ENCODE results near the gene MYPN. TPM values are rescaled to one million over a fixed set of nuclear protein-coding genes. Genes with fewer than 3 reads are reported as not detected.

MYPN gene
- total RNA-seq, 2 donors from 2014 or later = 1.1 TPM; not detected in 1

DNA sequence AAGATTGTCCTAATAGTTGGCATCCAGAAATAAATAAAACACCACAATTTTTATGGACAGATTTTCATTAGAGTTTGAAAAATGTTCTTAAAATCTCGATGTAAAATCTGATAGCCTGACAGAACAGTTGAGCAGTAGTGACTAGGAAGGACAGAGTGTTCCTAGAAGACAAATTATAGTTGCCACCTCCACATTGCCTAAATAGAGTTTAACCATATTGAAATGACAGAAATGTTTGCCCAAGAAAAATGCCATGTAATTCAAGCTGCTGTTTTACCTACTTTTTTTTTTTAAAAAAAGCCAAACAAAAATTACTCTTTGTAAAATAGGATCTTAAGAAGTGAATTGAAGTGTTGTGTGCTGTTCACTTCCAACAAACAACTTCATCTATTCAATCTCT is 25.3 kb upstream of the MYPN start:
- Mint-ChIP-seq H3K4me1 (peaks cover 9% of the 10 kb centered on the region), H3K36me3 (ENCODE audit: low read depth) (no peaks in the 10 kb centered on the region), H3K4me3 (no peak overlapping the region), H3K9me3 (no peaks in the 10 kb centered on the region), H3K27ac (no peak overlapping the region), H3K27me3 (peaks cover 11% of the 10 kb centered on the region)
- ATAC-seq (replicated peaks) = no peak

DNA sequence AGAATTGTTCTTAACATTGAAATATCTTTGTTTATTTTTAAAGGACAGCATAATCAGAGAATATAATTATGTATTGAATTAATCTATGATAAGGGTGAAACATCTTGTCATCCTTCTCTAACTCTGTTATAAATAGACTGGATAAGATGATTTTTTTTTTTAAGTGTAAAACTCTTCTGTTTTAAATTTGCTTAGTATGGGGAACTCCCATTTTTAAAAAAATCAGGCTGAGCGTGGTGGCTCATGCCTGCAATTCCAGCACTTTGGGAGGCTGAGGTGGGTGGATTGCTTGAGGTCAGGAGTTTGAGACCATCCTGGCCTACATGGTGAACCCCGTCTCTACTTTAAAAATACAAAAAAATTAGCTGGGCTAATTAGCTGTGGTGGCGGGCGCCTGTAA is 24.8 kb upstream of the MYPN start:
- H3K4me1 Mint-ChIP-seq = peaks cover 10% of the 10 kb centered on the region
- H3K27ac Mint-ChIP-seq = no peak overlapping the region
- no peaks in the 10 kb centered on the region for H3K9me3 Mint-ChIP-seq
- H3K27me3 Mint-ChIP-seq = peaks cover 11% of the 10 kb centered on the region
- no peaks in the 10 kb centered on the region for H3K36me3 Mint-ChIP-seq (ENCODE audit: low read depth)
- H3K4me3 Mint-ChIP-seq = no peak overlapping the region
- no peak for ATAC-seq (replicated peaks)

DNA sequence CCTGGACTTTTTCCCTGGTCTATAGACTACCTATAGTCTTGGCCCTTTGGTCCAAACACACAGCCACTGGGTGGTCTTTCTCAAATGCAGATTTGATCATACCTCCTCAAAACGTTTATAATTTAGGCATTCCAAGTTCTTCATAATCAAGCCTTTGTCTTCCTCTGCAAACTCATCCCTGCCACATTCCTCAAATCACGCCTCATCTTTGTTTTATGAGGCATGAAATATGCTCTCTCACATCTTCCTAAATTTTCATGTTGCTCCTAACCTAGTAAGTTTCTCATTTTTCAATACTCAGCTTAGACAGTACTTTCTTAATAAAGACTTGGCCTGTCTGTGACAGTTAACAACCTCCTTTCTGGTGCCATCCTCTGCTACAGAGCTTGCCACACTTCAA is 23.3 kb upstream of the MYPN start:
- no peak for ATAC-seq (replicated peaks)
- Mint-ChIP-seq H3K27me3 (peaks cover 11% of the 10 kb centered on the region), H3K36me3 (ENCODE audit: low read depth) (no peaks in the 10 kb centered on the region), H3K9me3 (no peaks in the 10 kb centered on the region), H3K4me3 (no peak overlapping the region), H3K27ac (no peak overlapping the region), H3K4me1 (peaks cover 10% of the 10 kb centered on the region)

DNA sequence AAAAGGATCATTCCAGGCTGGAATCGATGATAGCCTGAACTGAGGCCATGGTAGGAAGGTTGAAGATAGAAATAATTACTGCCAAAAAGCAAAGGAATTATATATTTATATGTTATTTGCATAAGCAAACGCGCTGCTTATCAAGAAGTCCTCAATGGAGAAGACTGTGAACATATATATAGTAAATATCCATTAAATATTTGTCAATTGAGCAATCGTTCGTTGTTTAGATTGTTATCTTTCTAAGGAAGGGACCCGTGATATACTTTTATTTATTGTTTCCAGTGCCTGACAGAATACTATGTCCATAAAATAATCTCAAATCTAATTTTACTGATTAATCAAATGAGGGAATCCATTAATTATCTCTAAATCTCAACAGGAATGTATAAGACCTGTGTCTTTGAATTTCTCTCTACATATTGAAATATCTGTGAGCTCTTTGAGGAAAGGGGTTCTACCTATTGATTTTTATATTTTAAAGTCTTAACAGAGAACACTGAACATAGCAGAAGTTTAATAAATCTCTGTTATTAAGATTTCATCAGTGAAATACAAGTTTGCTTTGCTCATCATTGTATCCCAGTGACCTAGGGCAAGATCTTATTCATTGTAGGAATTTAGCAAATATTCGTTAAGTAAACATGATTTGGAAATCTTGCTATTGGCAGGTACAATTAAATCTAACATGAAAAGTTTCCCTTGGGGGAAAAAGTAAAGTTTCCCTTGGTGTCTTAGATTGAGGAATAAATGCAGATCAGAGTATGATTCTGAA is 22.2 kb upstream of the MYPN start:
- no peak overlapping the region for H3K4me3 Mint-ChIP-seq
- peaks cover 7% of the 10 kb centered on the region for H3K27me3 Mint-ChIP-seq
- H3K9me3 Mint-ChIP-seq = no peaks in the 10 kb centered on the region
- H3K36me3 Mint-ChIP-seq (ENCODE audit: low read depth) = no peaks in the 10 kb centered on the region
- H3K27ac Mint-ChIP-seq = no peak overlapping the region
- peaks cover 10% of the 10 kb centered on the region for H3K4me1 Mint-ChIP-seq
- ATAC-seq (replicated peaks) = no peak

DNA sequence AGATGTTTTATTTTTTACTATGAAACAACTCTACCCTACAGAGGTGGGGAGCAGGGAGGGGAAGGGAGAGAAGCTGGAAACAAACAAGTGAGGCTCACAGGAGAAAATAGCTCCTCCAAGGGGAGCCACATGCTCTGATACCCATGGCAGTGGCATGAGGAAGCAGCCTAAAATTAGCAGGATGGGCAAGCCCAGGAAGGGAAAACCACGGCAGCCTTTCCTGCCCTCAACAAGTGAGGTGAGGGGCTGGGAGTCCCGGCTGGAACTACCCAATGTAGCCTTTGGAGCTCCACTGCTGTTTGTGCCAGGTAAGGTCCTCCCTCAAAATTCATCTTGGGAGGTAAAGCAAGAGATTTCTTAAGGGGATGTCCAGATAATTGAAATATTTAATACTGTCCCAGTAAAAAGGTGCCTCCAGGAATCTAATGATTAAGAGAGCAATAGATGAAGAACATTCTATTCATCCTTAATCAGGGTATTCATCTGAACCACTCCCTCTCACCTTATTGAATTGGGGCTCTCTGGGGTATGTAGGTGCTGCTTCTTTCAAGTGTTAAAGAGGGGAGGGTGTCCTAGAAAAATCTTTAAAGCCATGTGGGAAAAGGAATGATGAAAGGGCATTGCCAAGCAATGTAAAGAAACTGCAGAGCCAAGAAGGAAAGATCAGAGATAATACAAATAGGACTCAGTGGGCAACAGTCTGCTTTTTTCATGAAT is 21.4 kb upstream of the MYPN start:
- ATAC-seq (replicated peaks) = no peak
- Mint-ChIP-seq H3K27ac (no peak overlapping the region), H3K36me3 (ENCODE audit: low read depth) (no peaks in the 10 kb centered on the region), H3K4me3 (no peak overlapping the region), H3K4me1 (peaks cover 10% of the 10 kb centered on the region), H3K27me3 (peaks cover 4% of the 10 kb centered on the region), H3K9me3 (no peaks in the 10 kb centered on the region)

DNA sequence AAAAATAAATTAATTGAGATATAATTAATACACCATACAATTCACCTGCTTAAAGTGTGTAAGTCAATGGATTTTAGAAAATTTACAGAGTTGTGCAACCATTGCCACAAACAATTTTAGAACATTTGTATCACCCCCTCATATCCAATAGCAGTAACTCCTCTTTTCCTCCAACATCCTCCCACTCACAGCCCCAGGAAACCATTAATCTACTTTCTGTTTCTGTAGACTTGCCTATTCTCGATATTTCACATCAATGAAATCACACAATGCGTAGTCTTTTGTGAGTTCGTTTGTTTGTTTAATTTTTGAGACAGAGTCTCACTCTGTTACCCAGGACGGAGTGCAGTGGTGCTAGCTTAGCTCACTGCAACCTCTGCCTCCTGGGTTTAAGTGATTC is 20.5 kb upstream of the MYPN start:
- H3K27ac Mint-ChIP-seq = peak overlapping the region; percentile 16
- H3K4me1 Mint-ChIP-seq = peaks cover 10% of the 10 kb centered on the region
- no peaks in the 10 kb centered on the region for H3K36me3 Mint-ChIP-seq (ENCODE audit: low read depth)
- H3K27me3 Mint-ChIP-seq = peaks cover 4% of the 10 kb centered on the region
- no peaks in the 10 kb centered on the region for H3K9me3 Mint-ChIP-seq
- peak overlapping the region; percentile 18 for H3K4me3 Mint-ChIP-seq
- peak; percentile 95 for ATAC-seq (replicated peaks)

DNA sequence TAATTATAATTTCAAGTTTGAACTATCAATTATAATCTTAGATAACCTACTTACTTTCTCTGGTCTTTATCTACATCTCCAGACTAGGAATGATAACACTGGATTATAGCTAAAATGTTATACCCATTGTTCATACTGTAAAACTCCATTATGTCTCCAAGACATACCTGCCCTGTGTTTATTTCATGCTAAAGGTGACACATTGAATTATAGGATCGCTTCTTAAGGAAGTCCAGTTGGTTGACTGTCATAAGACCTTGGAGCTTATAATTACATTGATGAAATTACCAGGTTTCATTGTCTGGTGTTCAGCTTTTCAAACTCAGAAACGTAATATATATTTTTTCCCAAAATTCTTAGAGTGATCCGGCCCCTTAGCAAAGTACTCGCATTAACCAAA is 18.7 kb upstream of the MYPN start:
- Mint-ChIP-seq H3K27me3 (peaks cover 4% of the 10 kb centered on the region), H3K4me3 (no peak overlapping the region), H3K36me3 (ENCODE audit: low read depth) (no peaks in the 10 kb centered on the region), H3K4me1 (peaks cover 10% of the 10 kb centered on the region), H3K27ac (no peak overlapping the region), H3K9me3 (no peaks in the 10 kb centered on the region)
- ATAC-seq (replicated peaks) = no peak

DNA sequence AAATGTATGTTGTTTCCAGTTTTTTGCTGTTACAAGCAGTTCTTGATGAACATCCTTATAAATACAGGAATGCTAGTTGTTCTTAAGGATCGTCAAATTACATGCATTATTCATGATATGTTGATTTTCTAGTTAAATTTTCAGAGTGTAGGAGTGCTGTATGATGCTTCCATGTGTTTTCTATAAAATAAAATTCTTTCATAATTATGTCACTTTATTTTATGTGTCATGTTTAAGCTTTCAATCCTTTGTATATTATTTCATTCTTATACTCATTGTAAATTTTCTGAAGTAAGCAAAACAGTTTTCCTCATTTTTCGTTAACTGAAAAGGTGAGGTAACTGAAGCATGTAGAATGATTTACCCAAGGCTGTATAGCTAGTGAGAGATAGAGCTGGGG is 16.8 kb upstream of the MYPN start:
- ATAC-seq (replicated peaks) = no peak
- Mint-ChIP-seq H3K27ac (no peak overlapping the region), H3K4me1 (peaks cover 10% of the 10 kb centered on the region), H3K36me3 (ENCODE audit: low read depth) (no peaks in the 10 kb centered on the region), H3K4me3 (no peak overlapping the region), H3K9me3 (no peaks in the 10 kb centered on the region), H3K27me3 (no peaks in the 10 kb centered on the region)

DNA sequence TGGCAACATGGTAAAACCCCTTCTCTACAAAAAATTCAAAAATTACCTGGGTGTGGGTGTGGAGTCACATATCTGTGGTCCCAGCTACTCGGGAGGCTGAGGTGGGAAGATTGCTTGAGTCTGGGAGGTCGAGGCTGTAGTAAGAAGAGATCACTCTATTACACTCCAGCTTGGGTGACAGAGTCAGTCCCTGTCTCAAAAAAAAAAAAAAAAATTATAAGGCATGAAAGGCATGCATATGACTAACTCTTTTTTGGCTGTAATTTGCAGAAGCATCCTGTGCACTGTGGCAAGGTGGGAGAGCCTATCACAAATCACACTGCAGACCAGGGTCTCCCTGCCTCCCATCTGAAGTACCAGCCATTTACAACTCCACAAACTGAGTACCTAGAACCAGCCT is 14.1 kb upstream of the MYPN start:
- Mint-ChIP-seq H3K4me3 (no peak overlapping the region), H3K4me1 (no peaks in the 10 kb centered on the region), H3K9me3 (no peaks in the 10 kb centered on the region), H3K27me3 (no peaks in the 10 kb centered on the region), H3K36me3 (ENCODE audit: low read depth) (no peaks in the 10 kb centered on the region), H3K27ac (no peak overlapping the region)
- ATAC-seq (replicated peaks) = peak; percentile 18

DNA sequence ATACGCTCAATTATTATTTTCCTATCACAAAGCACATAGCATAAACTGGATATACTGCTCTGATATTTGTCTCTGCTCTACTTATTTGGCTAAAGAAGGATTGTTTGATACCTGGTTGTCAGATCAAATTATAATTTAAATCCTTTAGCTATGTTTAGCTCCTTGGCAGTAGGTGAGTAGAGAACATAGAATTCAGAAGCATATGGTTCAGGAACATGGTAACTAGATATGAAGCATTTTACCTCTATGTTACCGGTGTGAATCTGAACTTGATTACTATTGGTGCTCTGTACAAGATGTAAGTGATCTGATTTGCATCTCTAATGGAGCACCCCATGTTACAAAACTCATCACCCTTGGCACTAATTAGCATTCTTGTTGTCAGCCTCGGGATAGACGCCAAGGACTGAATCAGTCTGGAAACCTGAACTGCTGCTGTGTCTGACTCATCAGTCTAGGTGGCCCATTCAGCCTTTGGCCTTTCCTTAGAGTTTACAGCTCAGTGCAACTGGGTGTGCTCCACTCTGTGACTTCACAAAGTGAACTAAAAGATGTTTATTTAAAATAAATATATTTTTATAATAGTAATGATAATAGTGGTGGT is 12.3 kb upstream of the MYPN start:
- no peak overlapping the region for H3K27ac Mint-ChIP-seq
- ATAC-seq (replicated peaks) = peak; percentile 76
- H3K36me3 Mint-ChIP-seq (ENCODE audit: low read depth) = no peaks in the 10 kb centered on the region
- H3K9me3 Mint-ChIP-seq = no peaks in the 10 kb centered on the region
- no peaks in the 10 kb centered on the region for H3K4me1 Mint-ChIP-seq
- H3K27me3 Mint-ChIP-seq = no peaks in the 10 kb centered on the region
- H3K4me3 Mint-ChIP-seq = no peak overlapping the region

DNA sequence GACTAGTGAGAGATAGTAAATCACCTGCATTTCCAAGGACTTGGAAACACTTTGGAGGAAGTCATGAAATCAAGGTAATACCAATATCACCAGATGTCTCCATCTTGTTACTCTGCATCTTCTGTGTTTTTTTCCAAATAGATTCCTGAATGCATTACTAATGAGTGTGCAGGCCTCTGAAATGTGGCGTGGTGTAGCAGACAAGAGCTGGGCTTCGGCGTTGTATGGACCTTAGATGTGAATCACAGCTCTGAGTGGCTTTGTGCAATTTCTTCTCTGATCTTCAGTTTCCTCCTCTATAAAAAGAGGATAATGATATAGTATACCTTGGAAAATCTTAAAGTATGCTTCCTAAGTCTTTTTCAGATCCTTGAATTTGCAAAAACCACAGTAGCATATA is 9.6 kb upstream of the MYPN start:
- no peaks in the 10 kb centered on the region for H3K36me3 Mint-ChIP-seq (ENCODE audit: low read depth)
- no peaks in the 10 kb centered on the region for H3K4me1 Mint-ChIP-seq
- ATAC-seq (replicated peaks) = no peak
- no peak overlapping the region for H3K27ac Mint-ChIP-seq
- no peak overlapping the region for H3K4me3 Mint-ChIP-seq
- H3K27me3 Mint-ChIP-seq = no peaks in the 10 kb centered on the region
- no peaks in the 10 kb centered on the region for H3K9me3 Mint-ChIP-seq

DNA sequence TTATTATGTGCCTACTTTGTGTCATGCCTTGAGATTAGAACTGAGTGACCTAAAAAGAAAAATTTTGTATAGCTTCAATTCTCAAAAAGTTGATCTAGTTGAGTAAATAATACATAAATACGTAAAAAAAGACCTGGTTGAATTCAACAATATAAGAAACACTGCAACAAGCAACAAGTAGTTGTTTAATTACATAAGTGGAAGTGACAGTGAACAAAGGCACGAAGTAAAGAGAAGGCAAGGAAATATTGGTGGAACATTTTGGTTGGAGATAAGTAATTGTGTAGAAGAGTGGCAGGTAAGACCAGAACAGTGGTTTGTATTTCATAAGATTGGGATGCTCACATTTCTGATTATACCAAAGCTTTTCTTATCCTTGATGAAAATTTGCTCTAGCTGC is 8.2 kb upstream of the MYPN start:
- H3K27ac Mint-ChIP-seq = no peak overlapping the region
- H3K36me3 Mint-ChIP-seq (ENCODE audit: low read depth) = no peaks in the 10 kb centered on the region
- no peaks in the 10 kb centered on the region for H3K4me1 Mint-ChIP-seq
- H3K27me3 Mint-ChIP-seq = peaks cover 3% of the 10 kb centered on the region
- no peak for ATAC-seq (replicated peaks)
- no peaks in the 10 kb centered on the region for H3K9me3 Mint-ChIP-seq
- H3K4me3 Mint-ChIP-seq = no peak overlapping the region

DNA sequence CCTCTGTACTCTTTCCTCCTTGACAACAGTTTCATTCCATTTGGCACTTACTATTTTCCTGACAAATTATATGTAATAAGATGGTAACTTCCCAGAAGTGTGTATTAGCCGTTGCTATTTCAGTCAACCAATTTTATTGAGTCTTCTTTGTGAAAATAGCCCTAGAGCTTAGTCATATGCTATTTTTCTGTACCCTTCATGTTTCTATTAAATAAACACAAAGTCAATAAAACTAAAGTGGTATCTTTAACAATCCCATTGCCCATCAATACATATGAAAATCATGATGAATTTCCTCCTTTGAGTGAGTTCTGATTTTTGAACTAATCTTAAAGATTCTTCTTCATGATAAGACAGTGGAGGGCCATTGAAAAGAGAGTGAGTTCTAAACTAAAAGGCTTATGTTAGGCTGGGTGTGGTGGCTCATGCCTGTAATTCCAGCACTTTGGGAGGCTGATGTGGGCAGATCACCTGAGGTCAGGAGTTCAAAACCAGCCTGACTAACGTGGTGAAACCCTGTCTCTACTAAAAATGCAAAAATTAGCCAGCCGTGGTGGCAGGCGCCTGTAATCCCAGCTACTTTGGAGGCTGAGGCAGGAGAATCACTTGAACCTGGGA is 5.9 kb upstream of the MYPN start:
- no peaks in the 10 kb centered on the region for H3K9me3 Mint-ChIP-seq
- H3K36me3 Mint-ChIP-seq (ENCODE audit: low read depth) = no peaks in the 10 kb centered on the region
- H3K4me3 Mint-ChIP-seq = no peak overlapping the region
- H3K27me3 Mint-ChIP-seq = peaks cover 3% of the 10 kb centered on the region
- no peaks in the 10 kb centered on the region for H3K4me1 Mint-ChIP-seq
- no peak for ATAC-seq (replicated peaks)
- H3K27ac Mint-ChIP-seq = no peak overlapping the region

DNA sequence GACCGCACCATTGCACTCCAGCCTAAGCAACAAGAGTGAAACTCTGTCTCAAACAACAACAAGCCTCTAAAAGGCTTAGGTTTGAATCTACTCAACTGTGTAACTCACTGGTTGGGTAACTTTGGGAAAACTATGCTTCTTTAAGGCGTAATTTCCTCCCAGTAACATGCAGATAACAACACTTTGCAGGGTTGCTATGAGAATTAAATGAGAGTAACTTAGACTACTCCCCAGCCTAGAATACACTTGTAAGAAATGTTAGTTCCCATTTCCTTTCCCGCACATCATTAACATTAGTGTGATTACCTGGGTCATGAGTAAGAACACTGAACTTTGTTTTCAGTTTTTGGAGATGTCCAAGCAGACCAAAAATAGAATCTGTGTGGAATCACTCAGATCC is 5.4 kb upstream of the MYPN start:
- no peak overlapping the region for H3K27ac Mint-ChIP-seq
- no peak overlapping the region for H3K4me3 Mint-ChIP-seq
- H3K9me3 Mint-ChIP-seq = no peaks in the 10 kb centered on the region
- peaks cover 3% of the 10 kb centered on the region for H3K27me3 Mint-ChIP-seq
- no peaks in the 10 kb centered on the region for H3K4me1 Mint-ChIP-seq
- H3K36me3 Mint-ChIP-seq (ENCODE audit: low read depth) = no peaks in the 10 kb centered on the region
- no peak for ATAC-seq (replicated peaks)

DNA sequence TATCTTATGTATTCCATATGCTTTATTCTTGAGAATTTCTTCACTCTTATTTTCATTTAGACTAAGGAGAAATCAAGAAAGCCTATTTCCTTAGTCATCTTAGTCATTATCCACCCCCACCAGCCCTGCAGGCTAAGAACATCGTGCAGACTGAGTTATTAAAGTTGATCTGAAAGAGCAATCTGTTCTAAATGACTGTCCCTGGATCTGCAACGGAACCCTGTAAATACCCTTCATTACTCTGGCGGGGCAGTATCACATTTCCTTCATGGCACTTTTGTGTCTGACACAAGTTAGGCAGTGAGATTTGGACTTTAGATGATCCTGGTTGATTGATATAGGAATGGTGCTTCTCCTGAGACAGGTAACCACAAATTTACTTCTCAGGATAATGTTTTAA is 3.5 kb upstream of the MYPN start:
- Mint-ChIP-seq H3K27me3 (peaks cover 3% of the 10 kb centered on the region), H3K4me1 (no peaks in the 10 kb centered on the region), H3K36me3 (ENCODE audit: low read depth) (no peaks in the 10 kb centered on the region), H3K9me3 (no peaks in the 10 kb centered on the region), H3K27ac (no peak overlapping the region), H3K4me3 (no peak overlapping the region)
- no peak for ATAC-seq (replicated peaks)
